Stimulated activated CD8-positive, alpha-beta memory T cell treated with anti-CD3 and anti-CD28 coated beads, Interleukin-7, amount 100 ng/mL, for 1 hour (primary cell): Measurements from ENCODE around the gene GHDC.
A peak's percentile ranks its signal among the peaks of the same experiment; 100 is the strongest.
"Not testable (repeated sequence)": the region's sequence is repeated elsewhere in the genome, so short reads cannot be mapped to it uniquely, and the experiment has no call there.

ENCODE experiments used
- DNase-seq, 2 donors: peaks; one replicate each; pipeline ENCODE4 v3.0.0-alpha.2; 2020; ENCODE audit warnings: low read depth in 2 of 2

Gene GHDC, protein sequence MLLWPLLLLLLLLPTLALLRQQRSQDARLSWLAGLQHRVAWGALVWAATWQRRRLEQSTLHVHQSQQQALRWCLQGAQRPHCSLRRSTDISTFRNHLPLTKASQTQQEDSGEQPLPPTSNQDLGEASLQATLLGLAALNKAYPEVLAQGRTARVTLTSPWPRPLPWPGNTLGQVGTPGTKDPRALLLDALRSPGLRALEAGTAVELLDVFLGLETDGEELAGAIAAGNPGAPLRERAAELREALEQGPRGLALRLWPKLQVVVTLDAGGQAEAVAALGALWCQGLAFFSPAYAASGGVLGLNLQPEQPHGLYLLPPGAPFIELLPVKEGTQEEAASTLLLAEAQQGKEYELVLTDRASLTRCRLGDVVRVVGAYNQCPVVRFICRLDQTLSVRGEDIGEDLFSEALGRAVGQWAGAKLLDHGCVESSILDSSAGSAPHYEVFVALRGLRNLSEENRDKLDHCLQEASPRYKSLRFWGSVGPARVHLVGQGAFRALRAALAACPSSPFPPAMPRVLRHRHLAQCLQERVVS

DNA sequence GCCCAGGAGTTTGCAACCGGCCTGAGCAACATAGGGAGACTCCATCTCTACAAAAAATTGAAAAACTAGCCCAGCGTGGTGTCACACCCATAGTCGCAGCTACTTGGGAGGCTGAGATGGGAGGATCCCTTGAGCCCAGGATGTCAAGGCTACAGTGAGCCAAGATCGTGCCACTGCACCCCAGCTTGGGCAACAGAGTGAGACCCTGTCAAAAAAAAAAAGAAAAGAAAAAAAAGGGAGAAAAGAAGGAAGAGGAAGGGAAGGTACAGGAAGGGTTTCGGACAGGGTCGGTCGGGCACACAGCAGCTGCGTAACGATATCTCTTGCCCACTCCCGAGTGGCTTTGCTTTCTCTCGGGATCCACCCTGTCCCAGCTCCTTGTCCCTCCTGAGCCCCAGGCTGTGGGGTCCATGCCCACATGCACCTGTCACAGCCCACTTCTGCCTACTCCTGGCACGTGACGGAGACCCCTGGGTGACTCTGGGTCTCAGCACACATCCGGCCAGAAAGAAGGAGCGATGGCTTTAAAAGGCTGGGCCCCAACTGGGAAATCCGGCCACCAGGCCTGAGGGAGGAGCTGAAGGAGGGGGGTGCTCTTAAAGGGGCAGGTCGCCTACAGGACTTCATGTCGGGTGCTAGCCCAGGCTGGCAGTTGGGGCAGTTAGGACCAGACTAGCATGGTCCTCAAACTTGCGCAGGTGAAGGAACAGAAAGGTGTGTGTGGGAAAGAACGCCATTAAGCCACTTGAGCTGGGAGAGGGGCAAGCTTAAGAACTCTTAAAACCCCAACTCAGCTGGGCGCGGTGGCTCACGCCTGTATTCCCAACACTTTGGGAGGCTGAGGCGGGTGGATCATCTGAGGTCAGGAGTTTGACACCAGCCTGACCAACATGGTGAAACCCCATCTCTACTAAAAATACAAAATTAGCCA lies at the start of gene GHDC:
TSS of gene GHDC (minus strand) at position 526 of the 931 bp plus-strand sequence. CDS start 913 bp downstream, outside the sequence.
- DNase-seq: peak; percentile 54 to 61

DNA sequence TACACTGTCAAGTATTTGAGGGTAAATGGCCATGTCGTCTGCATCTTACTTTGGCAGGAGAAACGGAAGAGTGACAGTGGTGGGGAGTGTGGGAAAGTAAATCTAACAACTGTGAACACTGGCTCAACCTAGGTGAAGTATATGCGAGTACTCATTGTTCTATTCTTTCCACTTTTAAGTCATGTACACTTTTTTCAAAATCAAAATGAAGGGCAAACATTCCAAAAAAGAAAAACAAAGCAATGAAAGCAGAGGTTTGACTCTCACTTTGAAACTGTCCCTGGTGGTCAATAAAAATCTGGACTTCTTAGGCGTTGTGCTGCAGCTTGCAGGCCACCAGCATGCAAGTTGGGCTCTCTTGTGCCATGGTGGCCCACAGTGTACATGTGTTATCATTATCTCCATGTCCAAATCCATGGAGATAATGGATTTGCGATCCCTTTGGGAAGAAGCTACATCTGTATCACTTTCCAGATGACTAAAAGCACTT lies 49.2 kb upstream of the GHDC start:
- no peak for DNase-seq

DNA sequence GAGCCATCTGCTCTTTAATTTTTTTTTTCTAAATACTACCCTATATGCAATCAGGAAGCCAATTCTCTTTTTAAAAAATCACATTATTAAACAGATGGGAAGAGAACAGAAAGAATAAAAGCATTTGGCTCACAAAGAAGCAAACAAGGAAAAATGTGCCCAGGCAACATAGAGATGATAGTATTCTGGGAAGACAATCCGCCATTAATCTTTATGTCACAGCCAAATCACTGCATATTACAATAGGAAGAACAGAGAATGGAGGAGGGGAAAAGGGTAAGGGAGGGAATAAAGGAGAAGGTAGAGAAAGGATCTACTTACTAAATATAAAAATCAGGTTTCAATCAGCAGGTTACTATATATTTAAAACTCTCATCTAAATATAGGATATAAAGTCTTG lies 47.6 kb upstream of the GHDC start:
- no peak for DNase-seq

DNA sequence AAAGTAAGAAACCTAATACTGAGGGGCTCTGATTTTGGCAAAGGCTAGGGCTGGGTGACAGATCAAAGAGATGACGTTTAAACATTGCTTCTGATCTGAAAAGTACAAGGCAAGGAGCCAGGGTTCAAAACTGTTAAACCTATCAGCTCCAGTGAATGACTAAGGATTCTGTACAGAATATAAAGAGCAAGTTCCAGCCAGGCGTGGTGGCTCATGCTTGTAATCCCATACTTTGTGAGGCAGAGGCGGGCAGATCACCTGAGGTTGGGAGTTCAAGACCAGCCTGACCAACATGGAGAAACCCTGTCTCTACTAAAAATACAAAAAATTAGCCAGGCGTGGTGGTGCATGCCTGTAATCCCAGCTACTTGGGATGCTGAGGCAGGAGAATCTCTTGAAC lies 46.6 kb upstream of the GHDC start:
- not testable (repeated sequence) for DNase-seq

DNA sequence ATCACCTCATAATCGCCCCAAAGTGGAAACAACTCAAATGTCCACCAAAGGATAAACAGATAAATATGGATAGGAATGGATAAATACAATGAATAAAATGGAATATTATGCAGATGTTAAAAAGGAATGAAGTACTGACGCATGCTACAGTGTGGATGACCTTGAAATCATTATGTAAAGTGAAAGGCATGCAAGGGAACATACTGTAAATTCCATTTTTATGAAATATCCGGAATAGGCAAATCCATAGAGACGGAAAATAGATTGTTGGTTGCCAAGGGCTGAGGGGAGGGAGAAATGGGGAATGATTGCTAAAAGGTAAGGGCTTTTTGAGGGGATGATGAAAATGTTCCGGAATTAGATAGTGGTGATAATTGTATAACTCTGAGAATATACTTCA lies 45.9 kb upstream of the GHDC start:
- DNase-seq: no peak

DNA sequence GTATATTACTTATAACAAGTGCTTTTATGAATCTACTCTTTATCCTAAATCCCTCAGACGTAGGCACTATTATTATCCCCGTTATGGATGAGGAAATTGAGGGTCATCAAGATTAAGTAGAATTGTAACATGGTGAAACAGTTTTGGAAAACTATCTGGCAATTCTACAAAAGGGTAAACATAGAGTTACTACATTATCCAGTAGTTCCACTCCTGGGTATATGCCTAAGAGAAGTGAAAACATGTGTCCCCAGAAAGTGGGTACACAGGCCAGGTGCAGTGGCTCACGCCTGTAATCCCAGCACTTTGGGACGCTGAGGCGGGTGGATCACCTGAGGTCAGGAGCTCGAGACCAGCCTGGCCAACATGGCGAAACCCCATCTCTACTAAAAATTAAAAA lies 45.3 kb upstream of the GHDC start:
- not testable (repeated sequence) for DNase-seq

DNA sequence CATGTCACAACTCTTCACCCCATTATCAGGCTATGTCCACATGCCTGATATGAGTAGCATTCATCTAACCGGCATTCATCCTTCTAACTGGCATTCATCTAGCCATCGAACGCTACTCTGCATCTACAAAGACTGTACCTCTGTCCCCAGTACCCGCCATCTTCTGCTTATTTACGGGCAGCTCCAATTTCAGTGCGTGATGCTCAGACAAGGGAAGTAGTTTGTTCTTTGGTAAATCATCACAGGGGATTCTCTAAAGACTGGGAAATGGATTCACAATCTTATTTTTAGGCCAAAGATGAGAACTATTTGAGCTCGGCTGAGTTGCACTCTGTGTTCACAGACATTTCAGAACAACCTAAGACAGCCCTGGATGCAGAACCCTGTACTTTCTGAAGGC lies 42.5 kb upstream of the GHDC start:
- no peak for DNase-seq

DNA sequence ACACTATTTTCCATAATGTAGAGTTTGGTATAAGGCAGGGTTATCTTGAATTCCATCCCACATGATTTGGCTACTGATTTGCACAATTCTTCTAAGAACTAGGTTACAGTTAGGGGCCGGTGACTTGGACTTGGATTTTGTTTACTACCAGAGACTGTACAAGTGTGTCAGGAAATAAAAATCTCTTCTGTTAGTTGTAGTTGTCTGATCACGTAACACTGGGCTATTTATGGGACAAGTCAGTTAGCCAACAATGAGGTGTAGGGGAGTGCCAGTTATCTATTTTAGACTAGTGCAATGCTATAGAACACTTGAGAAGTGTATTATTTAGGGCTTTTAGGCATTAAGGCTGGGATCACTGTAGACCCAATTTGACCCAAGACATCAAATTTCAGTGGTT lies 39.7 kb upstream of the GHDC start:
- DNase-seq: no peak

DNA sequence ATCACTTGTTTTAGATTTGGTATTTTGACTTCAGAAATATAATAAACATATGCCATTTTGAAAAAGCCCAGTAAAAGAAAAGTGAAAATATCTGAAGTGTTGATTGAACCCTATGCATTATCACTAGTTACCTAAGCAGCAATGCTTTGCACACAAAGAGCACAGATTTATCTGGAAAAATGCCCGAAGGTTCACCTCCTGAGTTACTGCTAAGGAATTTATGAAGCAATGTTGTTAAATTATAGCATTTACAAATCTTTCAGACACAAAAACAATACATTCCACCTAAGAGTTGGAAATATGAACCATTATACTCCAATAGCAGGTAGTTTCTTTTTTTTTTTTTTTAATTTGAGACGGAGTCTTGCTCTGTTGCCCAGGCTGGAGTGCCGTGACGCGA lies 38.9 kb upstream of the GHDC start:
- DNase-seq: no peak

DNA sequence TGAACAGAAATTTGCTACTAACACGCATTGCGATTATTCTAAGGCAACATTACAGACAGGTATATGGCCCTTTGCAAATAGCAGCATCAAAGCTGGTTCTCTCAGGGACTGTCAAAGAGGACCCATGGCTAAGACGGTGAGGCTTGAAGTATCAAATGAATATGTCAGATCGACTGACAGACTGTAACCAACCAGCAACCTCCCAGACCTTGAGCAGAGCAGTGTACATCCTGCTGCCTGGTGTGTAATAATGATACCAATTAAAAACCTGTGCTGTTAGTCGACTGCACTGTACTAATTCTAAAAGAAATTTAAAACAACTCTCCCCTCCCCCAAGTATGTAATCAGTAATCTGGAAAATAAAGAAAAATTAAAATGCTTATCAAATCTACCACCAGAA lies 35.9 kb upstream of the GHDC start:
- no peak for DNase-seq

DNA sequence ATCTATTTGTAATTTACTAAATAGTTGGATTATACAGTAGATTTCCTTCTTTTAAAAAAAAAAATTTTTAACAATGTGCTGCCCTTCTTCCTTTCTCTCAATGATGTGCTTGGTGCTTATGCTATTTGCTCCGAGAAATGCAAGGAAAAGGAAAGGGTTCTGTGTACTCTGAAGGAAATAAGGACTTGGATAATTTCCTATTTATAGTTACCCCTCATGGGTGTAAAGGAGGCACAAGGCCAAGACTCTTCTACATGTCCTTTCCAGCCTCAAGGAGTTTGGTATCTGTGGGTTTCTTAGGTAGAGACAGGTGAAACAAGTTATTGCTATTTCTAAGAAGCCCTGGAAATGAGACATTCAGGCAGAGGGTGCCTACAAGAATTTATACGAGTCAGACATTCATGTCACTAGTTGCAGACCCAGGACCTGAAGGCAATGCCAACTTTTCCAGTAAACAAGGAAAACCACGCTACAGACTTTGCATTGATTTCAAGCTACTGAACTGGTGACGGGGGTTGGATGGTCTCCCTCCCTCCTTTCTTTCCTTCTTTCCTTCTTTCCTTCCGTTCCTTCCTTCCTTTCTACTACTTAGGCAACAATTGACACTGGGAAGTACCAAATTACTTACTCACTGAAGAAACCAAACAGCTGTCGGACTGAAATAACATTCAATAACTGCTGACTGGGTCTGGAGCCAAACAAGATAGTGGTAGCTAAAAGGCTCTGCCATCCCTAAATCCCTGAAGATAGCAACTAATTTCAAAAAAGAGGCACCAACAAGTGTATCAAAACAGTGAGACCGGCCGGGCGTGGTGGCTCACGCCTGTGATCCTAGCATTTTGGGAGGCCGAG lies 33.8 kb upstream of the GHDC start:
- no peak for DNase-seq

DNA sequence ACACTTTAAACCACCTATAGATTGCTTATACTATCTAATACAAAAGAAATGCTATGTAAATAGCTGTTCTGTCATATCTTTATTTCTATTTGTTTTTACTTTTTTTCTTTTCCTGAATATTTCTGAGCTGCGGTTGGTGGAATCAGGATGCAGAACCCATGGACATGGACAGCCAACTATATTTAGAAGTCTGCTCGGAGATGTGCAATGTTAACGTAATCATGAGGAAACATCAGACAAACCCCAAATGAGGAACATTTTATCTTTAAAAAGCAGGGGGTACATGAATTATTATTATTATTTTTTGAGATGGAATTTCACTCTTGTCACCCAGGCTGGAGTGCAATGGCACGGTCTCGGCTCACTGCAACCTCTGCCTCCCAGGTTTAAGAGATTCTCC lies 31.4 kb upstream of the GHDC start:
- DNase-seq: no peak

DNA sequence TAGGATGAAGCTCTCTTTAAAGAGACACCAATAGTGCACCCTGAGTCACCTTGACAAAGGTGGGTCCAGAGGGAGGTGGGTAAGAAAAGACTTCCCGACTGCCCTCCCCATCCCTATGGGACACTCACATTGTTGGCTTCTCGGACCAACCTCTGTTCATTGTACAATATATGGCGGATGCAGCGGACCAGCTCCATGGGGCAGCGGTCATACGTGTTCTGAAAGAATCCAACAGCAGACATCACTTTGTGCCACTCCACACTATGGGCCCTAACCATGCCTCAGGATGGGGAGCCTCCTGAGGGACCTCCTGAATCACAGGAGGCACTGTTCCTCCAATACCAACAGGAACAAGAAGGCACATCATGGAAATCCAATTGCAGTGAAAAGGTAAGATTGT lies 30.4 kb upstream of the GHDC start:
- no peak for DNase-seq

DNA sequence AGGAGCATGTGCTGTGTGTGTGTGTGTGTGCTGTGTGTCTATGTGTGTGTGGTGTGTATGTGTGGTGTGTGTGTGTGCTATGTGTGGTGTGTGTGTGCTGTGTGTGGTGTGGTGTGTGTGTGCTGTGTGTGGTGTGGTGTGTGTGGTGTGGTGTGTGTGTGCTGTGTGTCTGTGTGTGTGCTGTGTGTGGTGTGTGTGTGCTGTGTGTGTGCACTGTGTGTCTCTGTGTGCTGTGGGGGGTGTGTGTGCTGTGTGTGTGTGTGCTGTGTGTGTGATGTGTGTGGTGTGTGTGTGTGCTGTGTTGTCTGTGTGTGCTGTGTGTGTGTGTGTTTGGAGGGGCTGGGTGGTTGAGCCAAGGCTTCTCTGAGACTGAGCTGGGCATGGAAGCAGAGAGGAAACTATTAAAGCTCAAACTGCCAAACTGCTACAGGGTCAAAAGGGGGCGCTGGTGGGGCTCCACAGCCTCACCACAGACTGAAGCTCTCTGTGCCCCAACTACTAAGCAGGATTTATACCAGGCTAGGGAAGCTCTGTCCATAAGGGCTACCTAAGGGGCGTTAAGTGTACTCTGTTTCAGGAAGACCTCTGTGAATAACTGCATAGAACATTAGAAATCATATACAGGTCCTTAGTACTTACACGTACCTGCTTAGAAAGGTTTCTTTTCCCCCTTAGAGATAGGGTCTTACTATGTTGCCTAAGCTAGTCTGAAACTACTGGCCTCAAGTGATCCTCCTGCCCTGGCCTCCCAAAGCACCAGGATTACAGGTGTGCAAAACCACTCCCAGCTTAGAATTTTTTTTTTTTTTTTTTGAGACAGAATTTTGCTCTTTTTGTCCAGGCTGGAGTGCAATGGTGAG lies 27.8 kb upstream of the GHDC start:
- DNase-seq: peak; percentile 17 to 18

DNA sequence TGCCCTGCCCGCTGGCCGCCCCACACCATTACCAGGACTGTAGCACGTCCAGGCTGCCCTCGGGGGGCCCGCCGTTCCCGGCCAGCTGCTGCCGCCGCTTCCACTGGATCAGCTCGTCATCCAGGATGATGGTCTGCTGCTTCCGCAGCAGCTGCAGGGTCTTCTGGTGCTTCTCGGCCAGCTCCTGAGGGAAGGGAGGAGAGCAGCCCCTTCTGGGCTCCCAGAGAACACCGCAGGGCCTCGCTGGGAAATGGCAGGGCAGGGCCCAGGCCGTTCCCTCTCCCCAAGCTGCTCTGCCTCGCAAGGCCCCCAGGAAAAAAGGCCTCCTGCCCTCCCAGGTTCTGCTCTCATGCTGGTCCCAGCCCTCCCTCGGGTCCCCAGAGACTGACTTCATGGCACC lies 25.0 kb upstream of the GHDC start:
- not testable (repeated sequence) for DNase-seq

DNA sequence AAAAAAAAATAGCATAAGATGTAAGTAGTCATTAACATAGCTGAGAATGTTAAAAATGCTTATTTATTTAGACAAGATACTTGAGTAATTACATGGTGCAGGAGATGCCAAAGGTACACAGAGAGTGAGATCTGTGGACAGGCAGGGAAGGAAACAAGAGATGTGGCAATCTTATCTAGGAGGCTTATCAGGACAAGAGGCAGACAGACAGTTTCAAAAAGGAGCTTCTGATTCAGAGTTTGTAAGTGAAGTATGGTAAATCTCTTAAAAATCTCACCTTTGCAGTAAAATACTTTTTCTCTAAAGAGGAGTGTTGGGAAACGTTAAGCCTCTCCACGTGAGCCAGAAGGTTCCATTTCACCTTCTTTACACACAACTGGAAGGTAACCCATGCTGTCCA lies 19.9 kb upstream of the GHDC start:
- DNase-seq: no peak

DNA sequence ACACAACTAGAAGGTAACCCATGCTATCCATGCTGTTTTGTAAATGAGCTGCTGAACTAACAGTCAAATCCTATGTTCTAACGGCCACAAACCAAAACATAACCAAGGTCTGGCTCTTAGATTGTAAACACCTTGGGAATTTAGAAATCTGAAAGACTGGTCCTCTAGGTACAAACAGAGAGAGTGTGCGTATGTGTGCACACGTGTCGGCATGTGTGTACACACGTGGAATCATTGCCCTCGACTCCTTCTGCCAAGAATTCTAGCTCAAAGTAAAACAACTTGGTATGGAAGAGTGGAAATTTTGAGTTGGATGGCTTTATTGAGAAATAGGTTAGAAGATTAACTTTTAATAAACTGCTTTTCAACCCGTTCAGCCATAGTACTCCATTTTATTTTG lies 18.1 kb upstream of the GHDC start:
- DNase-seq: no peak

DNA sequence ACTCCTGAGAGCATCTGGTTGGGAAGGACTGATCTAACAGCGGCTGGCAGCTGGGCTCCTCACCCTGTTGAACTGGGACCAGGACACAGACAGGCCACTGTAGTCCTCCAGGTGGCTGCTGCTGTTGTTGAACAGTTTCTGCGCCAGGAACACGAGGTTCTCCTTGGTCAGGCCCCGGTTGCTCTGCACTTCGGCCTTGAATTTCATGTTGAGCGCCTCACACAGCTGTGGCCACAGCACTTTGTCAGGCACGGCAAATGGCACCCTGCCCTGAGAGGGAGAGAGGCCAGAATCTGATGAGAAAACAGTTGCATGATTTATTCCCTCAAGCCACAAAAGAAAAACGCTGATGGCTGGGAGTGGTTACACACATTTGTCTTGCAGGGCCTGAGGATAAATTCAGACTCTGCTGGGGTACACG lies 17.6 kb upstream of the GHDC start:
- not testable (repeated sequence) for DNase-seq

DNA sequence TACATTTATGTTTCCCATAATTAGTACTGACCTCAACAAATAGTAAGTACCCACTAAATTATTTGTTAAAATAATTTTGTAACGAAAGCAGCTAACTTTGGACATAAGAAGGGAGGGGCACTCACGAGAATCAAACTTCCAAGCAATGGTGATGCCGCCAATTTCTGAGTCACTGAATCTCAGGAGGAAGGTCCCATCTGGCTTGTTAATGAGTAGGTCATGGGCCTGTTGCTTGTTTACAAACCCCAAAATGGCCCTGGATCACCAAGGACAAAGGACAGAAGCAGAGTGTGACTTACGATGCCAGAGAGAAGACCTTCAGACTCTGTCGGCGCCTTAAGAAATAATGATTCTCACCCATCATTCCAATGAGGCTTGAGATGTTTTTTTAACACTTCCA lies 15.8 kb upstream of the GHDC start:
- DNase-seq: no peak

DNA sequence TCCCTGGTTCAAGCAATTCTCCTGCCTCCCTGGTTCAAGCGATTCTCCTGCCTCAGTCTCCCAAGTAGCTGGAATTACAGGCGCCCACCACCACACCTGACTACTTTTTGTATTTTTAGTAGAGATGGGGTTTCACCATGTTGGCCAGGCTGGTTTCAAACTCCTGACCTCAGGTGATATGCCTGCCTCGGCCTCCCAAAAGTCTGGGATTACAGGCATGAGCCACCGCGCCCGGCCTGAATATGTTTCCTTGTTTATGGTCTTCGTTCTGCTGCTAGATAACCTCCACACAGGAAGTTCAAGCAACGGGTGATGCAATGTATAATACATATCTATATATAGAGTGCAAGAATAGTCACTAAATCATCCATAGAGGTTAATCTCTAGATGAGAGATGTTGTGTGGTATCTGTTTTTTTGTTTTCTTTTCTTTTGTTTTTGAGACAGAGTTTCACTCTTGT lies 11.9 kb upstream of the GHDC start:
- DNase-seq: not testable (repeated sequence)
